OCI-LY3 (cell line): ENCODE data around the gene TBC1D23.
"Not testable (repeated sequence)": the region's sequence is repeated elsewhere in the genome, so short reads cannot be mapped to it uniquely, and the experiment has no call there.

Experiments used
- H2AFZ ChIP-seq: fragments of 200-600, 300-600 bp; shearing (Covaris generic); 2 replicates; pipeline ENCODE4 v1.6.0; 2014; ENCODE audit warnings: antibody characterized with exemption, low read depth, low read length
- H3K27ac ChIP-seq: fragments of 200-600, 300-600 bp; sonication (generic); 2 replicates; pipeline ENCODE4 v1.5.1; 2014; ENCODE audit warnings: mild to moderate bottlenecking, low read length, moderate library complexity, mixed read lengths
- H3K27me3 ChIP-seq: fragments of 200-600, 300-600 bp; sonication (generic); 2 replicates; pipeline ENCODE4 v1.6.1; 2014; ENCODE audit warnings: low read depth, low read length, mixed read lengths
- H3K36me3 ChIP-seq: fragments of 200-600, 300-600 bp; sonication (generic); replicated peaks from 2 replicates; pipeline ENCODE3; 2014; ENCODE audit warnings: low read depth, low read length, mixed read lengths
- H3K4me1 ChIP-seq: fragments of 300-600, 200-600 bp; sonication (generic); 2 replicates; pipeline ENCODE4 v1.6.1; 2014; ENCODE audit warnings: low read length, mixed read lengths
- H3K4me2 ChIP-seq: fragments of 200-600, 300-600 bp; sonication (generic); 2 replicates; pipeline ENCODE4 v1.6.1; 2014; ENCODE audit warnings: low read length, mixed read lengths
- H3K4me3 ChIP-seq: fragments of 300-600, 200-600 bp; sonication (generic); 2 replicates; pipeline ENCODE4 v1.5.1; 2014; ENCODE audit warnings: antibody characterized with exemption, mild to moderate bottlenecking, low read length, moderate library complexity
- H3K79me2 ChIP-seq: fragments of 300-600, 200-600 bp; shearing (Covaris generic); 2 replicates; pipeline ENCODE4 v1.6.1; 2014; ENCODE audit warnings: mild to moderate bottlenecking, low read length, mixed read lengths
- H3K9ac ChIP-seq: fragments of 300-600, 200-600 bp; shearing (Covaris generic); 2 replicates; pipeline ENCODE4 v1.6.0; 2014; ENCODE audit warnings: mild to moderate bottlenecking, low read length, moderate library complexity
- H3K9me3 ChIP-seq: fragments of 200-600, 300-600 bp; shearing (Covaris generic); 2 replicates; pipeline ENCODE4 v1.6.1; 2014; ENCODE audit warnings: low read length, mixed read lengths; ENCODE audit not compliant: insufficient read depth
- H4K20me1 ChIP-seq: fragments of 200-600, 300-600 bp; sonication (generic); 2 replicates; pipeline ENCODE4 v1.6.1; 2016; ENCODE audit warnings: low read length, mixed read lengths; ENCODE audit not compliant: insufficient read depth
- CTCF ChIP-seq: fragments of 200-600, 300-600 bp; sonication (generic); IDR thresholded peaks from 2 replicates; pipeline ENCODE4 v1.5.1; 2014; ENCODE audit warnings: antibody characterized with exemption, low read length, low read depth
- EZH2phosphoT487 ChIP-seq: fragments of 200-600 bp; shearing (Covaris generic); IDR thresholded peaks from 2 replicates; pipeline ENCODE4 v1.6.1; 2018; ENCODE audit warnings: antibody characterized with exemption, mixed run types, low read depth

Gene TBC1D23

GRCh38 chr3:100271522-100271921 is 10.7 kb downstream of the TBC1D23 start:
- no peak overlapping the region for H2AFZ ChIP-seq
- peaks cover 18% of the 10 kb centered on the region; the same call in 1 of the 2 replicates for H4K20me1 ChIP-seq
- H3K27me3 ChIP-seq, result no peaks in the 10 kb centered on the region
- no peak overlapping the region for H3K4me2 ChIP-seq
- no peaks in the 10 kb centered on the region for H3K36me3 ChIP-seq
- no peak for TF ChIP-seq CTCF
- no peak for TF ChIP-seq EZH2phosphoT487
- H3K4me1 ChIP-seq, result peaks cover 9% of the 10 kb centered on the region
- H3K4me3 ChIP-seq, result no peak overlapping the region
- peaks cover 9% of the 10 kb centered on the region for H3K79me2 ChIP-seq
- no peak overlapping the region for H3K9ac ChIP-seq
- H3K27ac ChIP-seq, result no peak overlapping the region
- no peaks in the 10 kb centered on the region for H3K9me3 ChIP-seq

- not testable (repeated sequence) for H3K79me2 ChIP-seq, H2AFZ ChIP-seq, H3K9ac ChIP-seq, H3K9me3 ChIP-seq, H3K4me2 ChIP-seq, H3K4me3 ChIP-seq, H3K27ac ChIP-seq, H3K4me1 ChIP-seq, H3K27me3 ChIP-seq, H3K36me3 ChIP-seq
- peaks cover 18% of the 10 kb centered on the region; the same call in 1 of the 2 replicates for H4K20me1 ChIP-seq
Measured at GRCh38 chr3:100272797-100273611, 12.2 kb downstream of the TBC1D23 start.

GRCh38 chr3:100274361-100274760 is 13.6 kb downstream of the TBC1D23 start:
- no peaks in the 10 kb centered on the region for H3K27me3 ChIP-seq
- H3K4me2 ChIP-seq, result no peak overlapping the region
- H4K20me1 ChIP-seq, result peaks cover 14% of the 10 kb centered on the region; the same call in 1 of the 2 replicates
- TF ChIP-seq CTCF (no peak), EZH2phosphoT487 (no peak)
- no peak overlapping the region for H3K27ac ChIP-seq
- no peak overlapping the region for H3K9ac ChIP-seq
- H3K4me1 ChIP-seq, result peaks cover 9% of the 10 kb centered on the region
- no peaks in the 10 kb centered on the region for H3K36me3 ChIP-seq
- peaks cover 3% of the 10 kb centered on the region; the same call in 1 of the 2 replicates for H3K79me2 ChIP-seq
- no peaks in the 10 kb centered on the region for H3K9me3 ChIP-seq
- no peak overlapping the region for H3K4me3 ChIP-seq
- H2AFZ ChIP-seq, result no peak overlapping the region

GRCh38 chr3:100277255-100277800 is 16.5 kb downstream of the TBC1D23 start:
- no peaks in the 10 kb centered on the region for H3K79me2 ChIP-seq
- H3K4me3 ChIP-seq, result no peak overlapping the region
- H3K4me1 ChIP-seq, result peaks cover 6% of the 10 kb centered on the region
- H3K27ac ChIP-seq, result no peak overlapping the region
- H2AFZ ChIP-seq, result no peak overlapping the region
- no peaks in the 10 kb centered on the region for H3K27me3 ChIP-seq
- no peaks in the 10 kb centered on the region for H3K9me3 ChIP-seq
- no peak overlapping the region for H3K9ac ChIP-seq
- peaks cover 3% of the 10 kb centered on the region for H3K36me3 ChIP-seq
- no peak overlapping the region for H3K4me2 ChIP-seq
- peaks cover 7% of the 10 kb centered on the region; the same call in 1 of the 2 replicates for H4K20me1 ChIP-seq
- TF ChIP-seq EZH2phosphoT487 (no peak), CTCF (no peak)
